Measurements from ENCODE around the gene PAFAH1B1. TPM values are rescaled to one million over a fixed set of nuclear protein-coding genes. Genes with fewer than 3 reads are reported as not detected.
"Not testable (repeated sequence)": the region's sequence is repeated elsewhere in the genome, so short reads cannot be mapped to it uniquely, and the experiment has no call there.

The PAFAH1B1 gene
- total and polyA plus RNA-seq, 11 donors = 32.6 to 154 (median 118) TPM

- H3K36me3 ChIP-seq = peaks cover 0 to 13% (median 0%) of the 10 kb centered on the region in 9 donors
- H3K9me3 ChIP-seq = no peaks in the 10 kb centered on the region
- 92 to 97% (median 96%) methylated on average over 7 of the region's 7 CpGs for WGBS, 4 donors
- ATAC-seq (no peak), DNase-seq (no peak)
- no peak for TF ChIP-seq POLR2A (IDR thresholded peaks at IDR 0.05)
- TF ChIP-seq, protein P1, sequence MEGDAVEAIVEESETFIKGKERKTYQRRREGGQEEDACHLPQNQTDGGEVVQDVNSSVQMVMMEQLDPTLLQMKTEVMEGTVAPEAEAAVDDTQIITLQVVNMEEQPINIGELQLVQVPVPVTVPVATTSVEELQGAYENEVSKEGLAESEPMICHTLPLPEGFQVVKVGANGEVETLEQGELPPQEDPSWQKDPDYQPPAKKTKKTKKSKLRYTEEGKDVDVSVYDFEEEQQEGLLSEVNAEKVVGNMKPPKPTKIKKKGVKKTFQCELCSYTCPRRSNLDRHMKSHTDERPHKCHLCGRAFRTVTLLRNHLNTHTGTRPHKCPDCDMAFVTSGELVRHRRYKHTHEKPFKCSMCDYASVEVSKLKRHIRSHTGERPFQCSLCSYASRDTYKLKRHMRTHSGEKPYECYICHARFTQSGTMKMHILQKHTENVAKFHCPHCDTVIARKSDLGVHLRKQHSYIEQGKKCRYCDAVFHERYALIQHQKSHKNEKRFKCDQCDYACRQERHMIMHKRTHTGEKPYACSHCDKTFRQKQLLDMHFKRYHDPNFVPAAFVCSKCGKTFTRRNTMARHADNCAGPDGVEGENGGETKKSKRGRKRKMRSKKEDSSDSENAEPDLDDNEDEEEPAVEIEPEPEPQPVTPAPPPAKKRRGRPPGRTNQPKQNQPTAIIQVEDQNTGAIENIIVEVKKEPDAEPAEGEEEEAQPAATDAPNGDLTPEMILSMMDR (IDR thresholded peaks at IDR 0.05) = no peak
- H3K4me1 ChIP-seq = peaks cover 0 to 74% (median 31%) of the 10 kb centered on the region in 12 donors
- H3K27me3 ChIP-seq = no peaks in the 10 kb centered on the region
- intact Hi-C loops (cut with DNase I) = loop anchor here in 1 of 10 donors (10.0 kb wide), 1 partner anchor 62 kb away; no protein-coding TSS in a partner anchor
- H3K27ac ChIP-seq = no peak overlapping the region
- H3K4me3 ChIP-seq = no peak overlapping the region
Measured at GRCh38 chr17:2612630-2613029, 19.2 kb downstream of the PAFAH1B1 start.

- WGBS, 4 donors = 80 to 87% (median 84%) methylated on average over 7 to 17 of the region's 17 CpGs
- peak in 2 of 4 donors; percentile 9 to 13 for ATAC-seq
- H3K36me3 ChIP-seq = peaks cover 0 to 14% (median 0%) of the 10 kb centered on the region in 9 donors
- intact Hi-C loops (cut with DNase I) = loop anchor here in 1 of 10 donors (10.0 kb wide), 1 partner anchor 62 kb away; no protein-coding TSS in a partner anchor
- H3K27me3 ChIP-seq = no peaks in the 10 kb centered on the region
- DNase-seq = no peak
- H3K4me1 ChIP-seq = peaks cover 0 to 71% (median 32%) of the 10 kb centered on the region in 12 donors
- TF ChIP-seq, protein P1 (IDR thresholded peaks at IDR 0.05) = no peak
- TF ChIP-seq POLR2A (IDR thresholded peaks at IDR 0.05) = no peak
- no peaks in the 10 kb centered on the region for H3K9me3 ChIP-seq
- no peak overlapping the region for H3K27ac ChIP-seq
- H3K4me3 ChIP-seq = no peak overlapping the region
Measured at GRCh38 chr17:2613089-2613808, 19.8 kb downstream of the PAFAH1B1 start.

DNA sequence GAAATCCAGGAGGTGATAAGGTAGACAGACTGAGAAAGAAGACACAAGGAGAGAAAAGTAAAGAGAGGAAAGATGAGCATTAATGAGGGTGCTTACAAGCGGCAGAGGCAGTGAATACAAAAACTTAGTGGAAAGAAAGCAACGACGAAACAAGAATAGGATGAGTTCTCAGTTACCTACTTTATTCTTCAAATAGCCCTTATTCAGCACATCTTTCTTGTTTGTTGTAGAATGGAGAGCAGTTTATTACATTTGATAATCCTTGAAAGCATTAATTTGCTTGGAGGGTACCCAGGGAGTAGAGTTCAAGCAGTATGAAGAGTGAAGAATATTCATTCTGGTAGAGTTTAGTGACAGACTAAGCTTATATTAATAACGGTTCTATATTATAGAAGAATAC is 22.4 kb downstream of the PAFAH1B1 start:
- no peak overlapping the region for H3K4me3 ChIP-seq
- DNase-seq (no peak), ATAC-seq (no peak)
- no peaks in the 10 kb centered on the region for H3K9me3 ChIP-seq
- intact Hi-C loops (cut with DNase I) = loop anchor here in 1 of 10 donors (10.0 kb wide), 1 partner anchor 59 kb away; no protein-coding TSS in a partner anchor
- no peaks in the 10 kb centered on the region for H3K27me3 ChIP-seq
- H3K36me3 ChIP-seq = peaks cover 0 to 18% (median 0%) of the 10 kb centered on the region in 9 donors
- no peak for TF ChIP-seq POLR2A (IDR thresholded peaks at IDR 0.05)
- TF ChIP-seq, protein P1 (IDR thresholded peaks at IDR 0.05) = no peak
- H3K4me1 ChIP-seq = peaks cover 0 to 64% (median 16%) of the 10 kb centered on the region in 12 donors
- WGBS, 4 donors = 85 to 92% (median 92%) methylated on average over 4 of the region's 4 CpGs
- H3K27ac ChIP-seq = no peak overlapping the region

DNA sequence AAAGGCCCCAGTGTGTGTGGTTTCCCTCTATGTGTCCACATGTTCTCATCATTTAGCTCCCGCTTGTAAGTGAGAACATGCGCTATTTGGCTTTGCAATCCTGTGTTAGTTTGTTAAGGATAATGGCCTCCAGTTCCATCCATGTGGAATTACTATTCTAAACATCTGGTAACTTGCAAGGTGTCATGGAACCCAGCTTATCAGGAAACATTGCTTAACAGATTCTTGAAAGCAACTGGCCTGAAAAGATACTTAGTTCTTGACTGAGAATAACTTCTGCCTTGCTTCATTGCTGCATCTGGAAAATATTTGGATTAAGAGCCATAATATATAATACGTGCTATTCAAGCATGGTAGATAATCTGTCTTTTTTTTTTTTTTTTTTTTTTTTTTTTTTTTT is 27.8 kb downstream of the PAFAH1B1 start:
- DNase-seq (no peak), ATAC-seq (no peak)
- WGBS, 4 donors = 79 to 86% (median 84%) methylated on average over 3 of the region's 3 CpGs
- peaks cover 0 to 12% (median 0%) of the 10 kb centered on the region in 9 donors for H3K36me3 ChIP-seq
- intact Hi-C loops (cut with DNase I) = no loop called here
- TF ChIP-seq, protein P1 (IDR thresholded peaks at IDR 0.05) = no peak
- no peak overlapping the region for H3K4me3 ChIP-seq
- H3K27ac ChIP-seq = no peak overlapping the region
- no peaks in the 10 kb centered on the region for H3K9me3 ChIP-seq
- H3K4me1 ChIP-seq = peaks cover 0 to 66% (median 21%) of the 10 kb centered on the region in 12 donors
- H3K27me3 ChIP-seq = no peaks in the 10 kb centered on the region

GRCh38 chr17:2621951-2622405 is 28.5 kb downstream of the PAFAH1B1 start:
- H3K4me3 ChIP-seq; ATAC-seq; H3K36me3 ChIP-seq; H3K27ac ChIP-seq; DNase-seq; intact Hi-C loops (cut with DNase I); H3K9me3 ChIP-seq; H3K27me3 ChIP-seq: not testable (repeated sequence)
- H3K4me1 ChIP-seq = peaks cover 0 to 70% (median 21%) of the 10 kb centered on the region in 12 donors
- 70 to 85% (median 80%) methylated on average over 4 of the region's 4 CpGs for WGBS, 4 donors

GRCh38 chr17:2622721-2623301 is 29.4 kb downstream of the PAFAH1B1 start:
- not testable (repeated sequence) for H3K27ac ChIP-seq, H3K4me3 ChIP-seq
- peaks cover 0 to 75% (median 19%) of the 10 kb centered on the region in 12 donors for H3K4me1 ChIP-seq

More at GRCh38 chr17:2622721-2623301, 29.4 kb downstream of the PAFAH1B1 start:
- intact Hi-C loops (cut with DNase I); H3K27me3 ChIP-seq; DNase-seq; H3K36me3 ChIP-seq: not testable (repeated sequence)
- WGBS, 4 donors = 86 to 91% (median 89%) methylated on average over 4 of the region's 4 CpGs
- peaks cover 0 to 13% (median 3%) of the 10 kb centered on the region in 12 donors for H3K9me3 ChIP-seq
- ATAC-seq = peak in 1 of 4 donors; percentile 18

All from heart left ventricle (tissue), 16 donors.